Measurements from ENCODE around the gene OR5M3. TPM values are rescaled to one million over a fixed set of nuclear protein-coding genes. Genes with fewer than 3 reads are reported as not detected.

Gene OR5M3
- total RNA-seq, 4 donors from 2014 or later = not detected

- 52 to 64% methylated on average over 4 of the region's 4 CpGs for WGBS, 2 donors
Measured at GRCh38 chr11:56453521-56453920, 19.6 kb downstream of the OR5M3 start.

More at GRCh38 chr11:56453521-56453920, 19.6 kb downstream of the OR5M3 start:
- Histone ChIP-seq H3K9me3 (no peaks in the 10 kb centered on the region), H3K27me3 (no peaks in the 10 kb centered on the region), H3K4me3 (no peak overlapping the region), H3K4me1 (no peaks in the 10 kb centered on the region), H3K27ac (no peak overlapping the region), H3K36me3 (no peaks in the 10 kb centered on the region)
- DNase-seq = no peak
- TF ChIP-seq POLR2A (IDR thresholded peaks at IDR 0.05) (no peak), CTCF (IDR thresholded peaks at IDR 0.05) (no peak)
- intact Hi-C loops (cut with DNase I) = no loop called here

Other genes starting within 250 kb of the OR5M3 start
- not detected for gene OR5T2, start 239.1 kb downstream of the OR5M3 start, total RNA-seq
- not detected for gene OR5T3, start 221.1 kb downstream of the OR5M3 start, total RNA-seq
- not detected for gene OR5T1, start 199.2 kb downstream of the OR5M3 start, total RNA-seq
- not detected for gene OR8H1, start 181.1 kb downstream of the OR5M3 start, total RNA-seq
- gene OR8K3, start 158.2 kb downstream of the OR5M3 start, total RNA-seq = not detected
- gene OR8K1, start 127.3 kb downstream of the OR5M3 start, total RNA-seq = not detected
- gene OR8J1, start 119.1 kb downstream of the OR5M3 start, total RNA-seq = not detected
- not detected for gene OR8U1, start 97.7 kb downstream of the OR5M3 start, total RNA-seq
- gene OR5AL1, start 60.7 kb downstream of the OR5M3 start, total RNA-seq = not detected
- not detected for gene OR5M8, start 18.0 kb upstream of the OR5M3 start, total RNA-seq
- not detected for gene OR5M11, start 69.9 kb upstream of the OR5M3 start, total RNA-seq
- gene OR5M10, start 104.4 kb upstream of the OR5M3 start, total RNA-seq = not detected
- not detected for gene OR5M1, start 141.5 kb upstream of the OR5M3 start, total RNA-seq
- gene OR5AP2, start 169.1 kb upstream of the OR5M3 start, total RNA-seq = not detected
- not detected for gene OR5AR1, start 190.3 kb upstream of the OR5M3 start, total RNA-seq
- not detected for gene OR9G1, start 225.7 kb upstream of the OR5M3 start, total RNA-seq